H1 (cell line): ENCODE data around the gene EXOC3L1. TPM values are rescaled to one million over a fixed set of nuclear protein-coding genes. Genes with fewer than 3 reads are reported as not detected.

Experiments used
- CTCF ChIA-PET: fragments of 300-600 bp; sonication (Branson Sonifier 250); formaldehyde crosslinking; loops from one replicate; lab custom pipeline; 2021; ENCODE audit not compliant: partially characterized antibody; lab: Charles Lee
- POLR2A ChIA-PET: fragments of 300-600 bp; sonication (Branson Sonifier 250); formaldehyde crosslinking; loops from one replicate; lab custom pipeline; 2021; ENCODE audit warnings: inconsistent platforms; ENCODE audit not compliant: partially characterized antibody; lab: Charles Lee
- DNase-seq, 2 experiments: peaks; one replicate each; pipeline versions ENCODE4 v3.0.0 to v3.0.0-alpha.2; 2010 to 2022; ENCODE audit warnings: low spot score in 2 of 2, low read depth in 1 of 2, mixed read lengths in 1 of 2
- FAIRE-seq: peaks from 2 replicates; lab custom pipeline; 2011; peaks lifted over from hg19 to GRCh38; lab: Jason Lieb, UNC
- H2AFZ ChIP-seq: 2 replicates; pipeline ENCODE4 v1.8.1; 2012; ENCODE audit warnings: low read length, inconsistent platforms
- H2AK5ac ChIP-seq: 2 replicates; pipeline ENCODE4 v1.6.1; 2013; ENCODE audit warnings: low read depth, low read length
- H2BK120ac ChIP-seq: replicated peaks from 2 replicates; pipeline ENCODE3; 2013; ENCODE audit warnings: low read depth, low read length, inconsistent platforms
- H2BK12ac ChIP-seq: 2 replicates; pipeline ENCODE4 v1.6.1; 2013; ENCODE audit warnings: low read depth, low read length
- H2BK15ac ChIP-seq: 2 replicates; pipeline ENCODE4 v1.6.1; 2013; ENCODE audit warnings: low read length
- H2BK20ac ChIP-seq: 2 replicates; pipeline ENCODE4 v1.6.1; 2013; ENCODE audit warnings: low read length
- H2BK5ac ChIP-seq: 2 replicates; pipeline ENCODE4 v1.6.1; 2013; ENCODE audit warnings: low read depth, low read length
- H3K14ac ChIP-seq: 2 replicates; pipeline ENCODE4 v1.6.1; 2013; ENCODE audit warnings: inconsistent platforms; ENCODE audit not compliant: insufficient read length
- H3K18ac ChIP-seq: 2 replicates; pipeline ENCODE4 v1.6.1; 2013; ENCODE audit warnings: low read length; ENCODE audit errors: extremely low read depth
- H3K23ac ChIP-seq: 2 replicates; pipeline ENCODE4 v1.6.1; 2013; ENCODE audit warnings: inconsistent platforms; ENCODE audit not compliant: insufficient read length
- H3K23me2 ChIP-seq: 2 replicates; pipeline ENCODE4 v1.6.1; 2013; ENCODE audit warnings: low read depth, low read length
- H3K27ac ChIP-seq: 2 replicates; pipeline ENCODE4 v1.6.1; 2011; ENCODE audit warnings: low read depth, low read length, inconsistent platforms
- H3K27me3 ChIP-seq, 4 experiments: replicated peaks in 1 of 4; 1 replicate in 1 of 4; 2 replicates in 3 of 4; pipeline versions ENCODE4 v1.6.1 to v1.8.1; 2011 to 2013; ENCODE audit warnings: low read length in 3 of 4, mild to moderate bottlenecking in 3 of 4, inconsistent platforms in 2 of 4, mixed read lengths in 2 of 4, moderate library complexity in 1 of 4; ENCODE audit not compliant: control insufficient read depth in 3 of 4, insufficient read depth in 3 of 4; ENCODE audit errors: extremely low read depth in 1 of 4
- H3K36me3 ChIP-seq, 4 experiments: 2 replicates each; pipeline versions ENCODE4 v1.6.1 to v1.8.1; 2011 to 2013; ENCODE audit warnings: mild to moderate bottlenecking in 4 of 4, low read length in 3 of 4, moderate library complexity in 2 of 4, control low read depth in 1 of 4, inconsistent platforms in 1 of 4; ENCODE audit not compliant: insufficient read depth in 4 of 4, control insufficient read depth in 2 of 4
- H3K4ac ChIP-seq: replicated peaks from 2 replicates; pipeline ENCODE3; 2013; ENCODE audit warnings: low read length, low read depth, mixed read lengths, inconsistent platforms; ENCODE audit not compliant: insufficient read length
- H3K4me1 ChIP-seq, 4 experiments: replicated peaks in 1 of 4; 1 replicate in 1 of 4; 2 replicates in 3 of 4; pipeline versions ENCODE4 v1.6.1 to v1.8.1; 2011 to 2013; ENCODE audit warnings: low read length in 3 of 4, inconsistent platforms in 2 of 4, mixed read lengths in 1 of 4; ENCODE audit not compliant: insufficient read depth in 4 of 4, control insufficient read depth in 3 of 4
- H3K4me2 ChIP-seq, 2 experiments: 2 replicates each; pipeline versions ENCODE4 v1.6.1 to v1.8.1; 2011 to 2013; ENCODE audit warnings: low read depth in 2 of 2, low read length in 2 of 2, control low read depth in 1 of 2, inconsistent platforms in 1 of 2, mild to moderate bottlenecking in 1 of 2; ENCODE audit not compliant: insufficient read depth in 1 of 2
- H3K4me3 ChIP-seq, 4 experiments: fragments of 200-600, 300-600 bp in 1 of 4; sonication (generic), shearing (Covaris generic), sonication (Bioruptor Twin) in 1 of 4; 2 replicates each; pipeline versions ENCODE4 v1.5.1 to v1.8.1; 2011 to 2016; ENCODE audit warnings: low read length in 4 of 4, low read depth in 3 of 4, control low read depth in 2 of 4, inconsistent platforms in 2 of 4, mild to moderate bottlenecking in 2 of 4, mixed read lengths in 1 of 4, moderate library complexity in 1 of 4; ENCODE audit not compliant: insufficient read depth in 2 of 4; ENCODE audit errors: extremely low read depth in 1 of 4
- H3K56ac ChIP-seq: replicated peaks from 2 replicates; pipeline ENCODE3; 2013; ENCODE audit warnings: low read depth, mild to moderate bottlenecking, mixed read lengths, low read length, inconsistent platforms; ENCODE audit not compliant: insufficient read length
- H3K79me1 ChIP-seq: 2 replicates; pipeline ENCODE4 v1.6.1; 2013; ENCODE audit warnings: low read depth, low read length, control low read depth
- H3K79me2 ChIP-seq, 2 experiments: 2 replicates each; pipeline versions ENCODE4 v1.6.1 to v1.8.1; 2012 to 2013; ENCODE audit warnings: low read length in 2 of 2, mild to moderate bottlenecking in 2 of 2, inconsistent platforms in 1 of 2; ENCODE audit not compliant: insufficient read depth in 2 of 2, control insufficient read depth in 1 of 2
- H3K9ac ChIP-seq, 4 experiments: replicated peaks in 1 of 4; 1 replicate in 1 of 4; 2 replicates in 3 of 4; pipeline versions ENCODE4 v1.6.1 to v1.8.1; 2011 to 2013; ENCODE audit warnings: low read depth in 3 of 4, low read length in 3 of 4, control low read depth in 2 of 4, mild to moderate bottlenecking in 2 of 4, moderate library complexity in 2 of 4, inconsistent platforms in 1 of 4; ENCODE audit errors: extremely low read depth in 1 of 4
- H3K9me3 ChIP-seq, 2 experiments: 2 replicates each; pipeline versions ENCODE4 v1.6.1 to v1.8.1; 2012 to 2013; ENCODE audit warnings: mild to moderate bottlenecking in 2 of 2, moderate library complexity in 2 of 2, control low read depth in 1 of 2, inconsistent platforms in 1 of 2, low read depth in 1 of 2, low read length in 1 of 2, mixed read lengths in 1 of 2; ENCODE audit not compliant: insufficient read depth in 2 of 2
- H4K20me1 ChIP-seq, 2 experiments: replicated peaks in 1 of 2; 2 replicates each; pipeline versions ENCODE3 to v1.8.1; 2011 to 2013; ENCODE audit warnings: inconsistent platforms in 2 of 2, low read length in 2 of 2, mild to moderate bottlenecking in 1 of 2; ENCODE audit not compliant: insufficient read depth in 2 of 2, control insufficient read depth in 1 of 2
- H4K5ac ChIP-seq: 2 replicates; pipeline ENCODE4 v1.6.1; 2013; ENCODE audit warnings: low read length, low read depth, mixed read lengths, inconsistent platforms; ENCODE audit not compliant: insufficient read length
- H4K8ac ChIP-seq: 2 replicates; pipeline ENCODE4 v1.8.0; 2013; ENCODE audit warnings: mild to moderate bottlenecking, moderate library complexity, low read length, inconsistent platforms; ENCODE audit not compliant: insufficient read depth; ENCODE audit errors: extremely low read depth
- H4K91ac ChIP-seq: replicated peaks from 2 replicates; pipeline ENCODE3; 2013; ENCODE audit warnings: low read length, mixed read lengths, inconsistent platforms; ENCODE audit not compliant: insufficient read length
- CTCF ChIP-seq, 3 experiments: IDR thresholded peaks; 1 replicate in 2 of 3; 2 replicates in 1 of 3; pipeline versions ENCODE4 v1.5.1 to v1.6.1; 2011; ENCODE audit warnings: low read length in 3 of 3, mild to moderate bottlenecking in 3 of 3, inconsistent platforms in 2 of 3, low read depth in 1 of 3, moderate library complexity in 1 of 3; ENCODE audit not compliant: insufficient read depth in 1 of 3; ENCODE audit errors: control extremely low read depth in 1 of 3
- EP300 ChIP-seq, 2 experiments: IDR thresholded peaks; 1 replicate in 1 of 2; 2 replicates in 1 of 2; pipeline ENCODE4 v1.6.1; 2011 to 2012; ENCODE audit warnings: low read depth in 2 of 2, low read length in 2 of 2, mild to moderate bottlenecking in 2 of 2, borderline replicate concordance in 1 of 2, inconsistent platforms in 1 of 2, moderate library complexity in 1 of 2
- RAD21 ChIP-seq, 2 experiments: IDR thresholded peaks in 1 of 2; conservative IDR thresholded peaks in 1 of 2; 2 replicates each; pipeline ENCODE4 v1.6.1; 2011; ENCODE audit warnings: low read depth in 2 of 2, low read length in 2 of 2, improper control_type of control experiment in 1 of 2, inconsistent platforms in 1 of 2, mild to moderate bottlenecking in 1 of 2, moderate library complexity in 1 of 2
- WGBS, 2 experiments: shearing (Covaris generic) in 1 of 2; methylation state at CpG; one replicate each; pipeline versions ENCODE4 v1.1.6 to v1.1.7; 2013 to 2015; ENCODE audit warnings: low lambda C conversion rate in 2 of 2, mixed read lengths in 2 of 2, inconsistent platforms in 1 of 2, low coverage in 1 of 2, missing lambda C conversion rate in 1 of 2; ENCODE audit not compliant: insufficient replicate concordance in 2 of 2, insufficient coverage in 1 of 2, insufficient read length in 1 of 2; ENCODE audit errors: extremely low coverage in 1 of 2, missing lambda C conversion rate in 1 of 2; 5-methylcytosine and 5-hydroxymethylcytosine counted together
- polyA plus RNA-seq, 7 experiments: library from polyadenylated mRNA; depleted of rRNA in 3 of 7; stranded (reverse) in 5 of 7; unstranded in 2 of 7; fragments of >200 nt in 5 of 7; fragments of 200-250 nt in 2 of 7; gene quantifications; 1 replicate in 5 of 7; 2 replicates in 1 of 7; 4 replicates in 1 of 7; pipeline versions ENCODE4 v1.2.1 to v1.2.3, GENCODE V29; 2011 to 2013; ENCODE audit warnings: missing spikeins in 2 of 7, mixed read lengths in 2 of 7
- total RNA-seq: library from RNA; stranded (reverse); fragmentation: NEBNext Ultra II Directional; extraction: Animal tissue kit (Norgen Biotek cat#: 25700); gene quantifications from 2 replicates; pipeline ENCODE4 v1.2.1, GENCODE V29; 2021

EXOC3L1 gene
- total and polyA plus RNA-seq, 2 of the 8 experiments (the other 6 are each of a cell fraction or from before 2014, with no cell fraction given), result 1.3 TPM

DNA sequence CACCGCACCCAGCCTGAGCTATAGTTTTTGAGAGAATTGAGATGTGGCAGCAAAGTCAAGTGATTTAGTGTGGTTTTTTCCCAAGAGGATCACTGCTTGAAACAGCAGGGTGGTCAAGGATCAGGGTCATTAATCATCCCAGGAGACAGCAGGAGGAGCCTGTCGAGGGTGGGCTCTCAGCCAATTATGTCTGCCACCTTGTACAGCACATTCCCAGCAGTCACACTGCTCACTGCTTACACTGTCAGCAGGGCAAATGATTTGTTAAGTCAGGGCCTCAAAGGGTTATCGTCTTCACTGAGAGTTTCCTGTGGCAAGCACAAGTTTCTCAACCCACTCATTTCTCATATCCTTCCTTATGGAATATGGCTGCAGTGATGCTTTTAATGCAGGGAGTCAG lies 52.3 kb downstream of the EXOC3L1 start:
- no peak for FAIRE-seq
- H4K91ac ChIP-seq, result no peak overlapping the region
- H3K36me3 ChIP-seq, result peaks cover 21 to 58% (median 36%) of the 10 kb centered on the region in 4 experiments
- no peak overlapping the region for H3K23ac ChIP-seq
- no peak overlapping the region for H2BK20ac ChIP-seq
- no peak overlapping the region for H2BK12ac ChIP-seq
- H3K79me2 ChIP-seq, result no peaks in the 10 kb centered on the region
- H2BK5ac ChIP-seq, result no peak overlapping the region
- TF ChIP-seq RAD21 (IDR thresholded peaks at IDR 0.05 in 1 of 2, conservative IDR thresholded peaks at IDR 0.05 in 1 of 2; ENCODE audit: low read depth in 2 of 2, low read length in 2 of 2) (no peak), CTCF (IDR thresholded peaks at IDR 0.05; ENCODE audit: control extremely low read depth in 1 of 3, insufficient read depth in 1 of 3, low read depth in 1 of 3, low read length in 3 of 3) (no peak), EP300 (IDR thresholded peaks at IDR 0.05; ENCODE audit: borderline replicate concordance in 1 of 2, low read depth in 2 of 2, low read length in 2 of 2) (no peak)
- TF ChIP-seq, all 59 proteins: peak for 0
- no peaks in the 10 kb centered on the region; the same call in 1 of the 2 replicates for H3K79me1 ChIP-seq
- 88% methylated on average over 3 of the region's 3 CpGs; no CpG with 5 or more reads in 1 of the 2 experiments for WGBS, 2 experiments
- no peak overlapping the region for H3K4me2 ChIP-seq
- no peak overlapping the region for H3K56ac ChIP-seq
- no peak overlapping the region for H3K4ac ChIP-seq
- ChIA-PET POLR2A (no interaction called here), CTCF (interaction anchor here (0.5 to 5.3 kb wide), 9 partner anchors 10 to 183 kb away, joined by 3 to 25 read pairs (median 3); partner anchors contain the start of gene NOL3)
- H2AK5ac ChIP-seq, result no peak overlapping the region
- H4K8ac ChIP-seq, result no peak overlapping the region
- H3K9me3 ChIP-seq, result no peaks in the 10 kb centered on the region
- no peak overlapping the region for H3K27ac ChIP-seq
- H3K27me3 ChIP-seq, result no peaks in the 10 kb centered on the region
- H3K4me3 ChIP-seq, result no peak overlapping the region
- no peak for DNase-seq
- no peaks in the 10 kb centered on the region for H3K4me1 ChIP-seq
- H2AFZ ChIP-seq, result no peak overlapping the region
- peaks cover 0 to 1% of the 10 kb centered on the region in 2 experiments for H4K20me1 ChIP-seq
- no peak overlapping the region for H2BK15ac ChIP-seq
- H2BK120ac ChIP-seq, result no peak overlapping the region
- no peak overlapping the region for H3K18ac ChIP-seq
- H3K9ac ChIP-seq, result no peak overlapping the region
- H3K23me2 ChIP-seq, result no peaks in the 10 kb centered on the region
- no peak overlapping the region for H4K5ac ChIP-seq
- no peak overlapping the region for H3K14ac ChIP-seq
